Cardiac septum (tissue), 1 donor: Measurements from ENCODE around the gene ATG10. TPM values are rescaled to one million over a fixed set of nuclear protein-coding genes. Genes with fewer than 3 reads are reported as not detected.

Experiments used
- DNase-seq: peaks from one replicate; pipeline ENCODE4 v3.0.0-alpha.2; 2020; ENCODE audit warnings: low spot score
- intact Hi-C: fragments of 100-400 bp; cut with DNase I; formaldehyde crosslinking; loops from one replicate; pipeline ENCODE4 v1.14.0; 2022
- total RNA-seq: library from RNA; stranded (reverse); fragmentation: NEBNext Ultra II Directional; extraction: Animal tissue kit (Norgen Biotek cat#: 25700); gene quantifications from one replicate; pipeline ENCODE4 v1.2.1, GENCODE V29; 2021
- donor health status: DM: no; HTN: no; CAD: no.

The ATG10 gene
- total RNA-seq, 1 donor from 2014 or later: 7.1 TPM

- no peak for DNase-seq
- intact Hi-C loops: no loop called here
These were observed 183.5 kb downstream of the ATG10 start for GRCh38 chr5:82155305-82155704.

- intact Hi-C loops: no loop called here
- DNase-seq: no peak
These were observed 185.1 kb downstream of the ATG10 start for GRCh38 chr5:82156874-82157273.

GRCh38 chr5:82158755-82159413, 187.1 kb downstream of the ATG10 start:
- no peak for DNase-seq
- intact Hi-C loops: no loop called here

- DNase-seq: no peak
- intact Hi-C loops: loop anchor here (5.0 to 10.0 kb wide), 3 partner anchors 309 to 406 kb away; partner anchors contain the start of gene SSBP2
These were observed 189.1 kb downstream of the ATG10 start for GRCh38 chr5:82160948-82161347.

GRCh38 chr5:82162573-82162972, 190.8 kb downstream of the ATG10 start:
- intact Hi-C loops: loop anchor here (5.0 to 10.0 kb wide), 3 partner anchors 310 to 408 kb away; partner anchors contain the start of gene SSBP2
- no peak for DNase-seq

GRCh38 chr5:82163452-82164175, 191.8 kb downstream of the ATG10 start:
- DNase-seq: no peak
- intact Hi-C loops: loop anchor here (5.0 to 10.0 kb wide), 3 partner anchors 311 to 409 kb away; partner anchors contain the start of gene SSBP2

GRCh38 chr5:82164176-82164976, 192.6 kb downstream of the ATG10 start:
- DNase-seq: no peak
- intact Hi-C loops: loop anchor here (5.0 to 10.0 kb wide), 3 partner anchors 312 to 410 kb away; partner anchors contain the start of gene SSBP2

GRCh38 chr5:82164977-82165713, 193.3 kb downstream of the ATG10 start:
- no peak for DNase-seq
- intact Hi-C loops: loop anchor here (5.0 to 10.0 kb wide), 5 partner anchors 313 to 738 kb away; partner anchors contain the start of gene SSBP2

- DNase-seq: no peak
- intact Hi-C loops: loop anchor here (5.0 to 10.0 kb wide), 4 partner anchors 381 to 739 kb away; partner anchors contain the start of gene SSBP2
These were observed 194.1 kb downstream of the ATG10 start for GRCh38 chr5:82165740-82166530.

- intact Hi-C loops: loop anchor here (5.0 to 10.0 kb wide), 4 partner anchors 383 to 740 kb away; partner anchors contain the start of gene SSBP2
- DNase-seq: no peak
These were observed 195.6 kb downstream of the ATG10 start for GRCh38 chr5:82167372-82167935.

- intact Hi-C loops: loop anchor here (5.0 to 10.0 kb wide), 4 partner anchors 383 to 741 kb away; partner anchors contain the start of gene SSBP2
These were observed 196.5 kb downstream of the ATG10 start for GRCh38 chr5:82168294-82168693.

GRCh38 chr5:82169892-82170291, 198.1 kb downstream of the ATG10 start:
- intact Hi-C loops: loop anchor here (5.0 to 10.0 kb wide), 5 partner anchors 55 to 743 kb away; partner anchors contain the start of gene SSBP2
- DNase-seq: no peak

More at GRCh38 chr5:82168294-82168693, 196.5 kb downstream of the ATG10 start:
- DNase-seq: no peak

GRCh38 chr5:82174128-82174918, 202.5 kb downstream of the ATG10 start:
- intact Hi-C loops: loop anchor here (10.0 kb wide), 1 partner anchor 50 kb away; no protein-coding TSS in a partner anchor
- DNase-seq: no peak

GRCh38 chr5:82174919-82175219, 203.0 kb downstream of the ATG10 start:
- intact Hi-C loops: loop anchor here (10.0 kb wide), 1 partner anchor 50 kb away; no protein-coding TSS in a partner anchor
- DNase-seq: no peak

- no peak for DNase-seq
- intact Hi-C loops: loop anchor here (10.0 kb wide), 1 partner anchor 49 kb away; no protein-coding TSS in a partner anchor
These were observed 204.4 kb downstream of the ATG10 start for GRCh38 chr5:82176115-82176814.

- intact Hi-C loops: loop anchor here (10.0 kb wide), 1 partner anchor 46 kb away; no protein-coding TSS in a partner anchor
- no peak for DNase-seq
These were observed 206.6 kb downstream of the ATG10 start for GRCh38 chr5:82178378-82178777.
